GM18951 (cell line): ENCODE measurements around the gene TRIM40.
A peak's percentile ranks its signal among the peaks of the same experiment; 100 is the strongest.

ENCODE experiments used
- POLR2A ChIP-seq: IDR thresholded peaks from 4 replicates; pipeline ENCODE4 v1.6.1; 2011; ENCODE audit warnings: mild to moderate bottlenecking; ENCODE audit not compliant: insufficient read length, insufficient read depth; ENCODE audit errors: extremely low read depth
- in situ Hi-C: fragments of 300-500 bp; cut with MboI; formaldehyde crosslinking; loops from one replicate; pipeline ENCODE4 v1.12.0; 2022; ENCODE audit warnings: low sequenced_read_pairs, mixed read lengths, inconsistent platforms; ENCODE audit not compliant: unreplicated experiment

TRIM40 gene

GRCh38 chr6:30169658-30170614 is 34.0 kb downstream of the TRIM40 start:
- in situ Hi-C loops = no loop called here
- TF ChIP-seq POLR2A = no peak

- in situ Hi-C loops = no loop called here
- TF ChIP-seq POLR2A = no peak
These were observed 35.9 kb downstream of the TRIM40 start for GRCh38 chr6:30171677-30172471.

GRCh38 chr6:30172681-30173080 is 36.7 kb downstream of the TRIM40 start:
- in situ Hi-C loops = no loop called here

GRCh38 chr6:30175765-30176164 is 39.8 kb downstream of the TRIM40 start:
- no peak for TF ChIP-seq POLR2A
- in situ Hi-C loops = loop anchor here (25.0 kb wide), 1 partner anchor 313 kb away; no protein-coding TSS in a partner anchor

More at GRCh38 chr6:30172681-30173080, 36.7 kb downstream of the TRIM40 start:
- no peak for TF ChIP-seq POLR2A

- in situ Hi-C loops = loop anchor here (25.0 kb wide), 1 partner anchor 317 kb away; no protein-coding TSS in a partner anchor
- TF ChIP-seq POLR2A = no peak
These were observed 42.9 kb downstream of the TRIM40 start for GRCh38 chr6:30178837-30179236.

GRCh38 chr6:30180145-30180544 is 44.2 kb downstream of the TRIM40 start:
- in situ Hi-C loops = loop anchor here (25.0 kb wide), 1 partner anchor 318 kb away; no protein-coding TSS in a partner anchor
- no peak for TF ChIP-seq POLR2A

- TF ChIP-seq POLR2A = no peak
- in situ Hi-C loops = loop anchor here (25.0 kb wide), 1 partner anchor 322 kb away; no protein-coding TSS in a partner anchor
These were observed 48.6 kb downstream of the TRIM40 start for GRCh38 chr6:30184417-30185031.

- in situ Hi-C loops = loop anchor here (25.0 kb wide), 1 partner anchor 324 kb away; no protein-coding TSS in a partner anchor
- peak; percentile 8 for TF ChIP-seq POLR2A
These were observed 50.0 kb downstream of the TRIM40 start for GRCh38 chr6:30185846-30186484.

- TF ChIP-seq POLR2A = no peak
- in situ Hi-C loops = loop anchor here (25.0 kb wide), 1 partner anchor 326 kb away; no protein-coding TSS in a partner anchor
These were observed 52.6 kb downstream of the TRIM40 start for GRCh38 chr6:30188541-30188940.

GRCh38 chr6:30192076-30192475 is 56.1 kb downstream of the TRIM40 start:
- in situ Hi-C loops = loop anchor here (25.0 kb wide), 1 partner anchor 330 kb away; no protein-coding TSS in a partner anchor

GRCh38 chr6:30194797-30195690 is 59.1 kb downstream of the TRIM40 start:
- in situ Hi-C loops = loop anchor here (25.0 kb wide), 1 partner anchor 333 kb away; no protein-coding TSS in a partner anchor
- no peak for TF ChIP-seq POLR2A

More at GRCh38 chr6:30192076-30192475, 56.1 kb downstream of the TRIM40 start:
- no peak for TF ChIP-seq POLR2A
